GM23248 (cell line): ENCODE data around the gene TXNDC17.

Experiments used
- EZH2 ChIP-seq: fragments of 200-600 bp; sonication (generic); IDR thresholded peaks from 2 replicates; pipeline ENCODE4 v1.6.1; 2018; ENCODE audit warnings: antibody characterized with exemption, mild to moderate bottlenecking; ENCODE audit not compliant: insufficient read depth, poor library complexity, severe bottlenecking
- EZH2phosphoT487 ChIP-seq: fragments of 200-600 bp; sonication (generic); IDR thresholded peaks from 2 replicates; pipeline ENCODE4 v1.6.1; 2018; ENCODE audit warnings: antibody characterized with exemption, moderate library complexity, mild to moderate bottlenecking, low read depth; ENCODE audit not compliant: insufficient read depth

DNA sequence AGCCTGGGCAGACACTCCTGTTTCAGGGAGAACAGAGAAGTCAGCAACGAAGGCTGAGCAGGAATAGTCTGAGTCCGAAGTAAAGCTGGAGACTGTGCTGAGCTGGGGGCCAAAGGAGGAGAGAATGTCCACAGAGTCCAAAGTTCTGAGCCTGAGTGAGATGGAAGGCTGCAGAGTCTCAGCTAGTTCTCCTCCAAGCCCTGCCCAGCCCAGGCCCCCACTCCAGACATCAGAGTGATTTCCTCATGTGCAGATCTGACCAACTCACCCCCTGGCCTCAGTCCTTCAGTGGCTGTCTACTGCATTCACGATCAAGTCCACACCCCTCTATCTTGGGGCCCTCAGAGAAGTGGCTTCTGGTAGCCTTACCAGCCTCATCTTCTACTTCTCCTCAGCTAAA is 50.7 kb downstream of the TXNDC17 start:
- TF ChIP-seq EZH2 (no peak), EZH2phosphoT487 (no peak)
